Amygdala (tissue), 56 donors: ENCODE measurements around the gene KDM5A.
A peak's percentile ranks its signal among the peaks of the same experiment; 100 is the strongest.
"Not testable (repeated sequence)": the region's sequence is repeated elsewhere in the genome, so short reads cannot be mapped to it uniquely, and the experiment has no call there.

ENCODE experiments used
- DNase-seq, 56 donors: peaks; one replicate each; lab custom pipeline; 2025; lab: John Stamatoyannopoulos, UW

The KDM5A gene

GRCh38 chr12:242496-242895 lies 146.6 kb downstream of the KDM5A start:
- DNase-seq, result no peak

- no peak for DNase-seq
These were observed 147.9 kb downstream of the KDM5A start for GRCh38 chr12:241266-241665.

GRCh38 chr12:240566-240965 lies 148.6 kb downstream of the KDM5A start:
- DNase-seq, result no peak

DNA sequence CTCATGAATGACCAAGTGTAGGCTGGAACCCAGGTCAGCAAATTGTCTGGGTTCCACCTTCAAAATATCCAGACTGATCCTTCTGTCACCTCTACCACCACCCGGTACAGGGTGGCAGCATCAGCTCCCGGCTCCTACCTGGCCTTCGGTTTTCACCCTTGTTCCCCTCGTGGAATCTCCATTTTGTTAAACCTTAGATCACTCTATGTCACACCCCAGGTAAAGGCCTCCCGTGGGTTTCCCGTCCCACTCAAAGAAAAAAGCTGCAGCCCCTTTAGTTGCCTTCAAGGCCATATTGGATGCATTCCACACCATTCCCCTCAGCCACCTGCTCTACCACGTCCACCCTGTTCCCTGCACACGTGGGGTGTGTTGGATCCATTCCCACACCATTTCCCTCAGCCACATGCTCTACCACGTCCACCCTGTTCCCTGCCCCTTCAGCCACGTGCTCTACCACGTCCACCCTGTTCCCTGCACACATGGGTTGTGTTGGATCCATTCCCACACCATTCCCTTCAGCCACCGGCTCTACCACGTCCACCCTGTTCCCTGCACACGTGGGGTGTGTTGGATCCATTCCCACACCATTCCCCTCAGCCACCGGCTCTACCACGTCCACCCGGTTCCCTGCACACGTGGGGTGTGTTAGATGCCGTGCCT lies 150.3 kb downstream of the KDM5A start:
- DNase-seq, result no peak

DNA sequence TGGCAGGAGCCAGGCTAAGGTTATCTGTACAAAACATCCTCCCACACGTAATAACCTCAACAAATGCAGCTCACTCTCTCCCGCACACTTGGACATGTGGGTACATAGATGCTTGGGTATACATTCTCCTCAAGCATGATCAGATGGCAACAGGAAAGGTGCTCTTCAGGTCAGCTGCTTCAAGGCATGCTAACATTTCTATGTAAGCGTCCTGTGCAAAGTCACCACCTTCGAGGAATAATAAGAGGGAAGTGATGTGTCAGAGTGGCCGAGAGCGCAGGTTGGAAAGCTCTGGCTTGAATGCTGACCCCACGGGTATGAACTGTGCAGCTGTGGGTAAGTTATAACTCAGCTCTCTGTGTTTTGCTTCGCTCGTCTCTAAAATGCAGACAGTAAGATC lies 151.0 kb downstream of the KDM5A start:
- DNase-seq, result no peak

DNA sequence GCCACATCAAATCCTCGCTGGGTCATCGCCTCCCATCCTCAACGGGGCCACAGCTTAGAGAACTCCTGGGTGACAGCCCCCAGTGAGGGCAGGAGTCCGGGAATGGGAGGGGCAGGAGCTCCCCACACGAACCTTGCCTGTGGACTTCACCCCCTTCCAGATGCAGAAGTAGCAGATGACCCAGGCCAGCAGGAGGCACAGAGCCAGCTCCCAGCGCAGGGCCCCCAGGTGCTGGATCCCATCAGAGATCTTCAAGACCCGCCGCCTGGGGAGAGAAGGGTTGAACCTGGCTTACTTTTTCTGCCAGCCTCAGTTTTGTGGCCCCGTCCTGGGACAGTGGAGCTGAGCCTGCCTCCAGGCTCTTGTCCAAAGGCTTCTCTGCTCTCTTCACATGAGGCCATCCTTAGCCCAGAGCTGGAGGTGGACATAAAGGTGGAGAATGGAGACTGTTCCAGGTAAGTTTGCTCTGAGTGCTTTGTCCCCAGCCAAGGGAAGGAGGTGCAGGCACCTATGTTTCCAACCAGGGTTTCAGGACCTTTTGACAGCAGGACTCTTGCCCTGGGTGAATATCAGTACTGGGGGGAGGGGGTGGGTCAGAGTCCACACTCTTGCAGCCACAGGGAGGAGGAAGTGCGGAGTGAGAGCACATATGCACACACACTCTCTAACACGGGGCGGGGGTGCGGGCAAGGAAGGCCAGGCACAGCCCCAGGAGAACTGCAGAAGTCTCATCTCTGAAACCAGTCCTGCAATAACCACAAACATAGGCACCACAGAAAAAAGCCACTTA lies 151.9 kb downstream of the KDM5A start:
- DNase-seq, result no peak

DNA sequence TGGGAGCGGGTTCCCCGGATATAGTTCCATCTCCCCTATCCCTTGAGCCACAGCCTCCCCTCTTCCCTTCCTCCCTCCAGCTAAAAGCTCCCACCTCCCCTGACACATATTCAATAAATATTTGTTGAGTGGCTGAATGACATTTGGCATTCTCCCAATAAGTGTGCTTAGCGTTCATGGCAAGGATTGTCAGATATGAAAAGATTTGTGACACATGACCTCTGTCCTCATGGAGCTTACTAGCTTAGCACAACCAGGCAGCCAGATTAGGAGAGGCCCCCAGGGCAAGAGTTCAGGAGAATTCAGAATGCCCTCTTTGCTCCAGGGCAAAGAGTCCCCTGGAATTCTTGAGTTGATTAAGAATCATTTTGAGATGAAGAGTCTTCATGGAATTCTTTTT lies 152.7 kb downstream of the KDM5A start:
- DNase-seq, result no peak

DNA sequence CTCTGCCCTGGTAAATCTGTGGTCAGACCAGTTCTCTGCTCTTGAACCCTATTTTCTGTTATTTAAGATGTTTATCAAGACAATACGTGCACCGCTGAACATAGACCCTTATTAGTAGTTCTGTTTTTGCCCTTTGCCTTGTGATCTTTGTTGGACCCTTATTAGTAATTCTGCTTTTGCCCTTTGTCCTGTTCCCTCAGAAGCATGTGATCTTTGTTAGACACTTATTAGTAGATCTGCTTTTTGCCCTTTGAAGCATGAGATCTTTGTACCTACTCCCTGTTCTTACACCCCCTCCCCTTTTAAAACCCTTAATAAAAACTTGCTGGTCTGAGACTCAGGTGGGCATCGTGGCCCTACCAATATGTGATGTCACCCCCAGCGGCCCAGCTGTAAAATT lies 153.2 kb downstream of the KDM5A start:
- not testable (repeated sequence) for DNase-seq

GRCh38 chr12:234891-235415 lies 154.2 kb downstream of the KDM5A start:
- no peak for DNase-seq

DNA sequence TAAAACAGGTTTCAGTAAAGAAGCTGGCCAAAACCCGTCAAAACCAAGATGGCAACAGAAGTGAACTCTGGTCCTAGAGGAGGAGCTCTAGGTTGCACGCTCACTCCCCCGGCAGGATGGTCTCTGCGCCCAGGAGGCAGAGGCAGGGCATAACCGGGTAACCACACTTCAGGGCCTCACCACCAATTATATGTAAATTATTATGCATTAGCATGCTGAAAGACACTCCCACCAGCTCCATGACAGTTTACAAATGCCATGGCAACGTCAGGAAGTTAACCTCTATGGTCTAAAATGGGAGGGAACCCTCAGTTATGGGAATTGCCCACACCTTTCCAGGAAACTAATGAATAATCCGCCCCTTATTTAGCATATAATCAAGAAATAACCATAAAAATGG lies 155.1 kb downstream of the KDM5A start:
- DNase-seq, result no peak

DNA sequence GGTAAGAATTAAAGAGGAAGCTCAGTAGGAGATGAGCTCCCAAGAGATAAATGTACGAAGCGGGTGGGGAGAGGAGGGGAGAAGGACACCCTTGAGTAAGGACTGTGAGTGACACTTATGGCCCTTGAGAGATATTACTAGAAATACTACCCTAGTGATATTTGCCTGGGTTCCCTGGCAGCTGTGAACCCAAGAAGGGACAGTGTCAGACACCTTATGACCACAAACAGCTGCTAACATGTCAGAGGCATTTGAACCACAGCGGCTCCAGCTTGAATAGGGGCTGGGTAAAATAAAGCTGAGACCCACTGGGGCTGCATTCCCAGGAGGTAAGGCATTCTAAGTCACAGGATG lies 155.5 kb downstream of the KDM5A start:
- no peak for DNase-seq

DNA sequence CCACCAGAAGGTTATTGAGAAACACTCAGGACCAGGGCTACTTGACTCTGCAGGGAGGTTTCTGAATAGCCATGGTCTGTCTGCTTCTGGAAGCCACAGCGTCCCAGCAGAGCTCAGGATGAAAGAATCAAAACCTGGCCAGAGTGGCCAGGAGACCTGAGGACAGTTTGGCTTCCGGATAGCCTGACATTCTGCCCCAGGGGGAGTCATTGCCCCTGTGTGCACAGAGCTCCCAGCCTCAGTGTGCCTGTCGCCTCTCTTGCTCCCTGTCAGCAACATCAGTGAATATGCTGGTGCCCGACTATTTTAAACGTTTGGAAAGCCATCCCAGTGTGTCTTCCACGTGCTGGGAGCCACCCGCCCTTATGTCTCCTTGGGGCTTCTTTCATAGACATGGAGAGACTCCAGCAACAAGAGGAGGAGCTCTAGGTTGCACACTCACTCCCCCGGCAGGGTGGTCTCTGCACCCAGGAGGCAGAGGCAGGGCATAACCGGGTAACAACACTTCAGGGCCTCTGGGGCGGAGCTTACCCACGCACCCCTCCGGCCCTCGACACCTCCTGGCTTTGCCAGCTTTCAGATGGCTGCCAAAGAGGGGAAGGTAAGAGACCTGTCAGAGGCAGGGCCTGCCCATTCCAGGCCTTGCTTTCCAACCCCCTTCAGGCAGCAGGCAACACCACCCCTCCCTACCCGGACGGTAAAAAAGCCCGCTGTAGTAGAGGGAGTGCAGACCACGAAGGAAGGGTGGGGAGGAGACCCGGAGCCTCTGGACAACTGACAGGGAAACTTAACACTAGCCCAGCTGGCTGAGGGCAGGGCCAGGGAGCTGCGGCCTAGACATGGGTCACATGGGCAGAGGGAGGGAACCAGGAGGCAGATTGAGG lies 156.1 kb downstream of the KDM5A start:
- no peak for DNase-seq

DNA sequence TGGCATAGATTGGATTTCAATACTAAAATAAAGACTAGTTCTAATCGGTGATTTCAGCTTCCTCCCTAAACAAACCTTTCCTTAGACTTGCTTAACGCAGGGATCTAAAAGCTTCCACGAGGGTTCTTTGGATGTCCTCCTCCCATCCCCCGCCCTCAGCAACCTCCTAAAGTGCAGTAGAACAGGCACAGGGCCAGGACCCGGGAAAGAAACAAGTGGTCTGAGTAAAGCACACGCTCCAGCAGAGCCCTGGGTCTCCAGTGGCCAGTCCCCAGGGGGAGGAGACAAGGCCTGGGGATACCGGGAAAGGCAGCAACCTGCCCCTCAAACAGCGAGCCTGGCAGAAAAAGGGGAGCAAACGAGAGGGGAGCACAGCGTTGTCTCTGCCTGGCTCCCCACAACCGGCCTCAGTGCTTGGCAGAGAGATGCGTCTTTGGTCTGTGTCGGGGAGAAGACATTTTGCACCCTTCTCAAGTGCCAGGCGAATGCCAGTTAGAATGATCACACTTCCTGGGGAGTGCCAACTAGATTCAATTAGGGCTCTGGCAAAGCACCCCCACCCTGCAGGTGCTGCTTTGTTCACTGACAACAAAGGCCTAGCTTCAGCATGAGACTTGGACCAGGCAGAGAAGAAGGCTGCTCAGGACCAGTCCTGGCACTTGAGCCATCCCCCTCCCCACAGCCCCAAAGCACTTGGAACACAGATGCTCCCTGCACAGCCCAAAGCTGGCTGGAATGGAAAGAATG lies 158.0 kb downstream of the KDM5A start:
- DNase-seq, result peak in 37 of 56 donors; percentile 11 to 70 (median 40)
